ENCODE measurements around the gene SLC35F6. TPM values are rescaled to one million over a fixed set of nuclear protein-coding genes. Genes with fewer than 3 reads are reported as not detected.

The SLC35F6 gene
- total RNA-seq, 5 donors from 2014 or later (not counting 1 experiment from before 2014, with no cell fraction given): 17.6 to 20.0 (median 18.4) TPM

GRCh38 chr2:26723991-26724750 is 39.9 kb upstream of the SLC35F6 start:
- Histone ChIP-seq H3K9me3 (no peaks in the 10 kb centered on the region), H3K36me3 (ENCODE audit: control insufficient read depth in 2 of 2, extremely low read depth in 1 of 2, insufficient read depth in 1 of 2, low read length in 1 of 2) (no peaks in the 10 kb centered on the region), H3K27me3 (replicated peaks in 1 of 2; ENCODE audit: control insufficient read depth in 2 of 2, extremely low read depth in 1 of 2, insufficient read depth in 2 of 2, low read length in 1 of 2) (peaks cover 4 to 34% of the 10 kb centered on the region in 2 experiments), H3K4me1 (ENCODE audit: control insufficient read depth in 1 of 2, extremely low read depth in 1 of 2, insufficient read depth in 2 of 2, low read length in 2 of 2) (peaks cover 0 to 5% of the 10 kb centered on the region in 2 experiments), H3K27ac (ENCODE audit: low read length) (no peak overlapping the region), H3K4me3 (ENCODE audit: control insufficient read depth in 1 of 2, extremely low read depth in 1 of 2, low read length in 1 of 2) (no peak overlapping the region)
- ChIA-PET POLR2A (no interaction called here), CTCF (no interaction called here)
- ATAC-seq (replicated peaks in 1 of 4): no peak
- WGBS (ENCODE audit: insufficient coverage): 82% methylated on average over 9 of the region's 14 CpGs
- Mint-ChIP-seq H3K9me3 (no peaks in the 10 kb centered on the region), H3K27me3 (peaks cover 7 to 11% of the 10 kb centered on the region in 2 donors), H3K4me1 (peaks cover 0 to 2% (median 0%) of the 10 kb centered on the region in 3 donors), H3K4me3 (no peak overlapping the region), H3K36me3 (no peaks in the 10 kb centered on the region), H3K27ac (no peak overlapping the region)
- DNase-seq: no peak

GRCh38 chr2:26724784-26725520 is 39.1 kb upstream of the SLC35F6 start:
- H3K27me3 Mint-ChIP-seq: peaks cover 7 to 11% of the 10 kb centered on the region in 2 donors
- Histone ChIP-seq H3K27me3 (replicated peaks in 1 of 2; ENCODE audit: control insufficient read depth in 2 of 2, extremely low read depth in 1 of 2, insufficient read depth in 2 of 2, low read length in 1 of 2) (peaks cover 4 to 36% of the 10 kb centered on the region in 2 experiments), H3K4me3 (ENCODE audit: control insufficient read depth in 1 of 2, extremely low read depth in 1 of 2, low read length in 1 of 2) (no peak overlapping the region), H3K4me1 (ENCODE audit: control insufficient read depth in 1 of 2, extremely low read depth in 1 of 2, insufficient read depth in 2 of 2, low read length in 2 of 2) (peaks cover 0 to 5% of the 10 kb centered on the region in 2 experiments), H3K27ac (ENCODE audit: low read length) (no peak overlapping the region), H3K9me3 (no peaks in the 10 kb centered on the region), H3K36me3 (ENCODE audit: control insufficient read depth in 2 of 2, extremely low read depth in 1 of 2, insufficient read depth in 1 of 2, low read length in 1 of 2) (no peaks in the 10 kb centered on the region)
- ChIA-PET POLR2A (no interaction called here), CTCF (interaction anchor here in 1 of 2 donors (0.7 kb wide), 1 partner anchor 420 kb away, joined by 3 read pairs; no protein-coding TSS in a partner anchor)
- no peaks in the 10 kb centered on the region for H3K9me3 Mint-ChIP-seq
- 83% methylated on average over 11 of the region's 14 CpGs for WGBS (ENCODE audit: insufficient coverage)
- no peak overlapping the region for H3K27ac Mint-ChIP-seq
- DNase-seq (no peak), ATAC-seq (replicated peaks in 1 of 4) (no peak)
- H3K36me3 Mint-ChIP-seq: no peaks in the 10 kb centered on the region
- no peak overlapping the region for H3K4me3 Mint-ChIP-seq
- peaks cover 0 to 2% (median 0%) of the 10 kb centered on the region in 3 donors for H3K4me1 Mint-ChIP-seq

GRCh38 chr2:26725521-26725820 is 38.6 kb upstream of the SLC35F6 start:
- Histone ChIP-seq H3K36me3 (ENCODE audit: control insufficient read depth in 2 of 2, extremely low read depth in 1 of 2, insufficient read depth in 1 of 2, low read length in 1 of 2) (no peaks in the 10 kb centered on the region), H3K4me1 (ENCODE audit: control insufficient read depth in 1 of 2, extremely low read depth in 1 of 2, insufficient read depth in 2 of 2, low read length in 2 of 2) (peaks cover 0 to 5% of the 10 kb centered on the region in 2 experiments), H3K27me3 (replicated peaks in 1 of 2; ENCODE audit: control insufficient read depth in 2 of 2, extremely low read depth in 1 of 2, insufficient read depth in 2 of 2, low read length in 1 of 2) (peaks cover 4 to 42% of the 10 kb centered on the region in 2 experiments), H3K9me3 (no peaks in the 10 kb centered on the region), H3K4me3 (ENCODE audit: control insufficient read depth in 1 of 2, extremely low read depth in 1 of 2, low read length in 1 of 2) (no peak overlapping the region), H3K27ac (ENCODE audit: low read length) (no peak overlapping the region)
- ATAC-seq (replicated peaks in 1 of 4) (no peak), DNase-seq (no peak)
- H3K27me3 Mint-ChIP-seq: peaks cover 7 to 11% of the 10 kb centered on the region in 2 donors
- peaks cover 0 to 2% (median 0%) of the 10 kb centered on the region in 3 donors for H3K4me1 Mint-ChIP-seq
- POLR2A ChIA-PET: no interaction called here
- CTCF ChIA-PET: interaction anchor here in 1 of 2 donors (0.7 kb wide), 1 partner anchor 420 kb away, joined by 3 read pairs; no protein-coding TSS in a partner anchor
- WGBS (ENCODE audit: insufficient coverage): 82% methylated on average over 6 of the region's 7 CpGs
- no peaks in the 10 kb centered on the region for H3K9me3 Mint-ChIP-seq
- no peak overlapping the region for H3K27ac Mint-ChIP-seq
- H3K36me3 Mint-ChIP-seq: no peaks in the 10 kb centered on the region
- H3K4me3 Mint-ChIP-seq: no peak overlapping the region

- H3K9me3 ChIP-seq: no peaks in the 10 kb centered on the region
- Mint-ChIP-seq H3K36me3 (no peaks in the 10 kb centered on the region), H3K9me3 (no peaks in the 10 kb centered on the region), H3K4me3 (no peak overlapping the region), H3K27ac (no peak overlapping the region), H3K4me1 (peaks cover 0 to 2% (median 0%) of the 10 kb centered on the region in 3 donors), H3K27me3 (peaks cover 11 to 14% of the 10 kb centered on the region in 2 donors)
- no CpG with 5 or more reads among the region's 1 CpG for WGBS (ENCODE audit: insufficient coverage)
- H3K27me3 ChIP-seq (replicated peaks in 1 of 2; ENCODE audit: control insufficient read depth in 2 of 2, extremely low read depth in 1 of 2, insufficient read depth in 2 of 2, low read length in 1 of 2): peaks cover 4 to 42% of the 10 kb centered on the region in 2 experiments
- no peak for ATAC-seq (replicated peaks in 1 of 4)
- peaks cover 0 to 5% of the 10 kb centered on the region in 2 experiments for H3K4me1 ChIP-seq (ENCODE audit: control insufficient read depth in 1 of 2, extremely low read depth in 1 of 2, insufficient read depth in 2 of 2, low read length in 2 of 2)
- DNase-seq: no peak
- H3K4me3 ChIP-seq (ENCODE audit: control insufficient read depth in 1 of 2, extremely low read depth in 1 of 2, low read length in 1 of 2): no peak overlapping the region
- ChIA-PET CTCF (interaction anchor here in 1 of 2 donors (0.5 kb wide), 1 partner anchor 129 kb away, joined by 5 read pairs; no protein-coding TSS in a partner anchor), POLR2A (no interaction called here)
- H3K36me3 ChIP-seq (ENCODE audit: control insufficient read depth in 2 of 2, extremely low read depth in 1 of 2, insufficient read depth in 1 of 2, low read length in 1 of 2): no peaks in the 10 kb centered on the region
- H3K27ac ChIP-seq (ENCODE audit: low read length): no peak overlapping the region
These were observed 37.9 kb upstream of the SLC35F6 start for GRCh38 chr2:26726228-26726627.

GRCh38 chr2:26727641-26728561 is 36.2 kb upstream of the SLC35F6 start:
- peak in 14 of 35 experiments; percentile 3 to 42 (median 15) for DNase-seq
- peaks cover 4 to 48% of the 10 kb centered on the region in 2 experiments for H3K27me3 ChIP-seq (replicated peaks in 1 of 2; ENCODE audit: control insufficient read depth in 2 of 2, extremely low read depth in 1 of 2, insufficient read depth in 2 of 2, low read length in 1 of 2)
- no peaks in the 10 kb centered on the region for H3K36me3 ChIP-seq (ENCODE audit: control insufficient read depth in 2 of 2, extremely low read depth in 1 of 2, insufficient read depth in 1 of 2, low read length in 1 of 2)
- H3K27me3 Mint-ChIP-seq: peaks cover 14 to 16% of the 10 kb centered on the region in 2 donors
- H3K4me3 ChIP-seq (ENCODE audit: control insufficient read depth in 1 of 2, extremely low read depth in 1 of 2, low read length in 1 of 2): peak overlapping the region in 1 of 2 donors; percentile 11
- peak overlapping the region in 1 of 3 donors; percentile 23 for H3K4me3 Mint-ChIP-seq
- no peak overlapping the region for H3K27ac Mint-ChIP-seq
- H3K4me1 ChIP-seq (ENCODE audit: control insufficient read depth in 1 of 2, extremely low read depth in 1 of 2, insufficient read depth in 2 of 2, low read length in 2 of 2): peaks cover 0 to 5% of the 10 kb centered on the region in 2 experiments
- H3K36me3 Mint-ChIP-seq: no peaks in the 10 kb centered on the region
- H3K9me3 ChIP-seq: no peaks in the 10 kb centered on the region
- ChIA-PET CTCF (interaction anchor here in 1 of 2 donors (0.6 kb wide), 2 partner anchors 131 to 517 kb away, joined by 3 read pairs; no protein-coding TSS in a partner anchor), POLR2A (no interaction called here)
- ATAC-seq (replicated peaks in 1 of 4): peak; percentile 56 to 82 (median 60)
- no peak overlapping the region for H3K27ac ChIP-seq (ENCODE audit: low read length)
- H3K4me1 Mint-ChIP-seq: no peaks in the 10 kb centered on the region
- WGBS (ENCODE audit: insufficient coverage): 59% methylated on average over 101 of the region's 101 CpGs
- no peaks in the 10 kb centered on the region for H3K9me3 Mint-ChIP-seq

GRCh38 chr2:26729311-26729710 is 34.8 kb upstream of the SLC35F6 start:
- H3K4me1 Mint-ChIP-seq: no peaks in the 10 kb centered on the region
- CTCF ChIA-PET: no interaction called here
- Histone ChIP-seq H3K4me3 (ENCODE audit: control insufficient read depth in 1 of 2, extremely low read depth in 1 of 2, low read length in 1 of 2) (no peak overlapping the region), H3K9me3 (no peaks in the 10 kb centered on the region), H3K36me3 (ENCODE audit: control insufficient read depth in 2 of 2, extremely low read depth in 1 of 2, insufficient read depth in 1 of 2, low read length in 1 of 2) (no peaks in the 10 kb centered on the region), H3K27me3 (replicated peaks in 1 of 2; ENCODE audit: control insufficient read depth in 2 of 2, extremely low read depth in 1 of 2, insufficient read depth in 2 of 2, low read length in 1 of 2) (peaks cover 6 to 43% of the 10 kb centered on the region in 2 experiments), H3K27ac (ENCODE audit: low read length) (no peak overlapping the region), H3K4me1 (ENCODE audit: control insufficient read depth in 1 of 2, extremely low read depth in 1 of 2, insufficient read depth in 2 of 2, low read length in 2 of 2) (peaks cover 0 to 5% of the 10 kb centered on the region in 2 experiments)
- WGBS (ENCODE audit: insufficient coverage): 92% methylated on average over 2 of the region's 2 CpGs
- no peak for DNase-seq
- POLR2A ChIA-PET: no interaction called here
- ATAC-seq (replicated peaks in 1 of 4): no peak
- peak overlapping the region in 1 of 3 donors; percentile 34 for H3K4me3 Mint-ChIP-seq
- H3K27me3 Mint-ChIP-seq: peaks cover 16 to 19% of the 10 kb centered on the region in 2 donors
- no peaks in the 10 kb centered on the region for H3K36me3 Mint-ChIP-seq
- H3K9me3 Mint-ChIP-seq: no peaks in the 10 kb centered on the region
- no peak overlapping the region for H3K27ac Mint-ChIP-seq
